ENCODE results near the gene KIF25. TPM values are rescaled to one million over a fixed set of nuclear protein-coding genes. Genes with fewer than 3 reads are reported as not detected.
"Not testable (repeated sequence)": the region's sequence is repeated elsewhere in the genome, so short reads cannot be mapped to it uniquely, and the experiment has no call there.

KIF25 gene
- total RNA-seq, 1 experiment from 2014 or later: not detected

- DNase-seq (ENCODE audit: low read depth): no peak
Observed at GRCh38 chr6:167975458-167975857, 22.0 kb upstream of the KIF25 start.

- DNase-seq (ENCODE audit: low read depth): not testable (repeated sequence)
Observed at GRCh38 chr6:167976116-167976657, 21.3 kb upstream of the KIF25 start.

- DNase-seq (ENCODE audit: low read depth): no peak
Observed at GRCh38 chr6:167976708-167977107, 20.8 kb upstream of the KIF25 start.

- DNase-seq (ENCODE audit: low read depth): no peak
Observed at GRCh38 chr6:167977717-167978467, 19.6 kb upstream of the KIF25 start.

- no peak for DNase-seq (ENCODE audit: low read depth)
Observed at GRCh38 chr6:167978607-167979006, 18.9 kb upstream of the KIF25 start.

GRCh38 chr6:167979436-167980139 is 17.9 kb upstream of the KIF25 start:
- no peak for DNase-seq (ENCODE audit: low read depth)

- DNase-seq (ENCODE audit: low read depth): no peak
Observed at GRCh38 chr6:167980911-167981580, 16.4 kb upstream of the KIF25 start.

- DNase-seq (ENCODE audit: low read depth): no peak
Observed at GRCh38 chr6:167981916-167982462, 15.5 kb upstream of the KIF25 start.

- no peak for DNase-seq (ENCODE audit: low read depth)
Observed at GRCh38 chr6:167984144-167984719, 13.2 kb upstream of the KIF25 start.

- no peak for DNase-seq (ENCODE audit: low read depth)
Observed at GRCh38 chr6:167984876-167985604, 12.4 kb upstream of the KIF25 start.

GRCh38 chr6:167985911-167986595 is 11.4 kb upstream of the KIF25 start:
- DNase-seq (ENCODE audit: low read depth): no peak

GRCh38 chr6:167987396-167988153 is 9.9 kb upstream of the KIF25 start:
- DNase-seq (ENCODE audit: low read depth): no peak

GRCh38 chr6:167988154-167988495 is 9.3 kb upstream of the KIF25 start:
- DNase-seq (ENCODE audit: low read depth): no peak

- no peak for DNase-seq (ENCODE audit: low read depth)
Observed at GRCh38 chr6:167988945-167989841, 8.3 kb upstream of the KIF25 start.

GRCh38 chr6:167990016-167990945 is 7.2 kb upstream of the KIF25 start:
- DNase-seq (ENCODE audit: low read depth): no peak

GRCh38 chr6:167993169-167993568 is 4.3 kb upstream of the KIF25 start:
- DNase-seq (ENCODE audit: low read depth): no peak

- DNase-seq (ENCODE audit: low read depth): no peak
Observed at GRCh38 chr6:167993831-167994230, 3.6 kb upstream of the KIF25 start.

GRCh38 chr6:167995302-167995701 is 2.2 kb upstream of the KIF25 start:
- no peak for DNase-seq (ENCODE audit: low read depth)
